HEK293T (cell line): ENCODE measurements around the gene RNU6-9.

Experiments used
- CTCF ChIA-PET: fragments of 350-600 bp; formaldehyde crosslinking; extraction: SDS; loops from one replicate; lab custom pipeline; 2021; ENCODE audit warnings: antibody characterized with exemption, inconsistent platforms; lab: Yijun Ruan, JAX
- POLR2A ChIA-PET: fragments of 350-600 bp; formaldehyde crosslinking; extraction: SDS; loops from one replicate; lab custom pipeline; 2020; ENCODE audit warnings: antibody characterized with exemption, inconsistent platforms; lab: Yijun Ruan, JAX
- DNase-seq: peaks from one replicate; pipeline ENCODE4 v3.0.0; 2012; ENCODE audit warnings: mixed read lengths; ENCODE audit errors: extremely low spot score
- ARNT ChIP-seq: fragments of 450-650 bp; IDR thresholded peaks from 2 replicates; pipeline ENCODE4 v1.6.1; 2017; ENCODE audit warnings: mild to moderate bottlenecking
- BHLHE40 ChIP-seq: fragments of 450-650 bp; IDR thresholded peaks from 2 replicates; pipeline ENCODE4 v1.6.1; 2016; ENCODE audit warnings: mild to moderate bottlenecking, moderate library complexity, borderline replicate concordance
- CTBP1 ChIP-seq: fragments of 450-650 bp; IDR thresholded peaks from 2 replicates; pipeline ENCODE4 v1.6.1; 2016; ENCODE audit warnings: borderline replicate concordance
- ELF4 ChIP-seq: fragments of 450-650 bp; IDR thresholded peaks from 2 replicates; pipeline ENCODE4 v1.6.1; 2017; ENCODE audit warnings: antibody characterized with exemption
- FOXA1 ChIP-seq: fragments of 450-650 bp; IDR thresholded peaks from 2 replicates; pipeline ENCODE4 v1.6.1; 2016; ENCODE audit warnings: mild to moderate bottlenecking
- FOXK2 ChIP-seq: fragments of 450-650 bp; IDR thresholded peaks from 2 replicates; pipeline ENCODE4 v1.6.1; 2016; ENCODE audit warnings: mild to moderate bottlenecking
- FOXM1 ChIP-seq: fragments of 450-650 bp; IDR thresholded peaks from 2 replicates; pipeline ENCODE4 v1.6.1; 2017; ENCODE audit warnings: mild to moderate bottlenecking, borderline replicate concordance
- HDGF ChIP-seq: fragments of 450-650 bp; IDR thresholded peaks from 2 replicates; pipeline ENCODE4 v1.6.1; 2017; ENCODE audit warnings: antibody characterized with exemption, borderline replicate concordance
- L3MBTL2 ChIP-seq: fragments of 450-650 bp; conservative IDR thresholded peaks from 2 replicates; pipeline ENCODE4 v1.6.1; 2016; ENCODE audit warnings: mild to moderate bottlenecking
- LEF1 ChIP-seq: fragments of 450-650 bp; IDR thresholded peaks from 2 replicates; pipeline ENCODE4 v1.6.1; 2017; ENCODE audit warnings: mild to moderate bottlenecking, borderline replicate concordance
- NFRKB ChIP-seq: fragments of 450-650 bp; IDR thresholded peaks from 2 replicates; pipeline ENCODE4 v1.6.1; 2016; ENCODE audit warnings: mild to moderate bottlenecking, moderate library complexity
- PKNOX1 ChIP-seq: fragments of 450-650 bp; IDR thresholded peaks from 2 replicates; pipeline ENCODE4 v1.6.1; 2016
- SP1 ChIP-seq: fragments of 450-650 bp; IDR thresholded peaks from 2 replicates; pipeline ENCODE4 v1.6.1; 2017
- SUZ12 ChIP-seq: fragments of 450-650 bp; IDR thresholded peaks from 2 replicates; pipeline ENCODE4 v1.6.1; 2016; ENCODE audit warnings: mild to moderate bottlenecking
- TARDBP ChIP-seq: fragments of 450-650 bp; IDR thresholded peaks from 2 replicates; pipeline ENCODE4 v1.6.1; 2016
- ZNF384 ChIP-seq: fragments of 450-650 bp; IDR thresholded peaks from 2 replicates; pipeline ENCODE4 v1.6.1; 2016

The RNU6-9 gene

GRCh38 chr19:927780-928401 is 34.6 kb downstream of the RNU6-9 start:
- no peak for DNase-seq

GRCh38 chr19:928471-929202 is 35.4 kb downstream of the RNU6-9 start:
- CTCF ChIA-PET, result interaction anchor here (1.2 kb wide), 1 partner anchor 42 kb away, joined by 3 read pairs; no protein-coding TSS in a partner anchor
- DNase-seq, result no peak
- TF ChIP-seq SUZ12, result no peak
- no peak for TF ChIP-seq NFRKB
- TF ChIP-seq TARDBP, result no peak
- no peak for TF ChIP-seq ARNT
- no peak for TF ChIP-seq SP1
- TF ChIP-seq FOXK2, result no peak
- no peak for TF ChIP-seq HDGF
- no peak for TF ChIP-seq BHLHE40
- TF ChIP-seq CTBP1, result no peak
- no peak for TF ChIP-seq LEF1
- TF ChIP-seq ZNF384, result no peak
- no peak for TF ChIP-seq ELF4
- POLR2A ChIA-PET, result no interaction called here

More at GRCh38 chr19:927780-928401, 34.6 kb downstream of the RNU6-9 start:
- POLR2A ChIA-PET, result no interaction called here
- CTCF ChIA-PET, result interaction anchor here (1.2 kb wide), 1 partner anchor 43 kb away, joined by 3 read pairs; no protein-coding TSS in a partner anchor
- TF ChIP-seq CTBP1, result no peak
- no peak for TF ChIP-seq SUZ12
- no peak for TF ChIP-seq PKNOX1
- TF ChIP-seq FOXM1, result no peak
- no peak for TF ChIP-seq FOXK2
- no peak for TF ChIP-seq NFRKB
- TF ChIP-seq L3MBTL2, result no peak
- no peak for TF ChIP-seq TARDBP
- TF ChIP-seq SP1, result no peak
- no peak for TF ChIP-seq BHLHE40
- TF ChIP-seq ELF4, result no peak
- no peak for TF ChIP-seq HDGF
- no peak for TF ChIP-seq ARNT
- TF ChIP-seq FOXA1, result no peak
- TF ChIP-seq ZNF384, result no peak
- no peak for TF ChIP-seq LEF1

GRCh38 chr19:929203-929890 is 36.1 kb downstream of the RNU6-9 start:
- ChIA-PET CTCF (interaction anchor here (1.2 kb wide), 1 partner anchor 42 kb away, joined by 3 read pairs; no protein-coding TSS in a partner anchor), POLR2A (no interaction called here)
- DNase-seq, result no peak
- no peak for TF ChIP-seq L3MBTL2
- TF ChIP-seq HDGF, result no peak
- TF ChIP-seq FOXK2, result no peak
- no peak for TF ChIP-seq ZNF384
- TF ChIP-seq ELF4, result no peak
- TF ChIP-seq FOXM1, result no peak
- TF ChIP-seq LEF1, result no peak
- TF ChIP-seq FOXA1, result no peak
- TF ChIP-seq TARDBP, result no peak
- no peak for TF ChIP-seq SP1
- TF ChIP-seq SUZ12, result no peak
- no peak for TF ChIP-seq NFRKB
- no peak for TF ChIP-seq BHLHE40

GRCh38 chr19:929891-930258 is 36.6 kb downstream of the RNU6-9 start:
- no peak for DNase-seq
- ChIA-PET CTCF (no interaction called here), POLR2A (no interaction called here)
- TF ChIP-seq TARDBP (no peak), ZNF384 (no peak), CTBP1 (no peak), FOXM1 (no peak), FOXK2 (no peak), NFRKB (no peak), L3MBTL2 (no peak), SP1 (no peak), PKNOX1 (no peak), ELF4 (no peak), ARNT (no peak), BHLHE40 (no peak), HDGF (no peak), FOXA1 (no peak), LEF1 (no peak)

- TF ChIP-seq NFRKB (no peak), CTBP1 (no peak), TARDBP (no peak)
- CTCF ChIA-PET, result interaction anchor here (0.7 kb wide), 1 partner anchor 29 kb away, joined by 3 read pairs; no protein-coding TSS in a partner anchor
- POLR2A ChIA-PET, result no interaction called here
- DNase-seq, result no peak
Measured at GRCh38 chr19:931860-932647, 38.8 kb downstream of the RNU6-9 start.
